GM23338 (cell line): ENCODE data around the gene HAS3. TPM values are rescaled to one million over a fixed set of nuclear protein-coding genes. Genes with fewer than 3 reads are reported as not detected.

Source experiments
- ATAC-seq: fragments of 200-7000 bp; cut with Tn5 transposase; 3 replicates; pipeline ENCODE4 v1.9.1; 2020
- DNase-seq: peaks from one replicate; pipeline ENCODE4 v3.0.0-alpha.2; 2015; ENCODE audit warnings: low spot score
- H2AFZ ChIP-seq: fragments of 200-600 bp; sonication (generic); 2 replicates; pipeline ENCODE4 v1.8.0; 2016; ENCODE audit warnings: antibody characterized with exemption, mild to moderate bottlenecking, moderate library complexity
- H3F3A ChIP-seq: fragments of 200-600 bp; sonication (generic); replicated peaks from 2 replicates; pipeline ENCODE4 v1.8.0; 2017; ENCODE audit warnings: antibody characterized with exemption, mixed run types, low read depth
- H3K27ac ChIP-seq: fragments of 200-600 bp; sonication (generic); 2 replicates; pipeline ENCODE4 v1.6.1; 2016; ENCODE audit warnings: low read depth
- H3K27me3 ChIP-seq: fragments of 200-600 bp; sonication (generic); 2 replicates; pipeline ENCODE4 v1.8.0; 2016; ENCODE audit warnings: mild to moderate bottlenecking, mixed run types, moderate library complexity; ENCODE audit not compliant: insufficient read depth
- H3K36me3 ChIP-seq: fragments of 200-600 bp; sonication (generic); 2 replicates; pipeline ENCODE4 v1.8.0; 2016; ENCODE audit warnings: mild to moderate bottlenecking; ENCODE audit not compliant: insufficient read depth
- H3K4me1 ChIP-seq: fragments of 200-600 bp; sonication (generic); 2 replicates; pipeline ENCODE4 v1.8.0; 2016; ENCODE audit warnings: mild to moderate bottlenecking, moderate library complexity; ENCODE audit not compliant: insufficient read depth
- H3K4me2 ChIP-seq: fragments of 200-600 bp; sonication (generic); 2 replicates; pipeline ENCODE4 v1.7.1; 2017; ENCODE audit warnings: mixed run types
- H3K4me3 ChIP-seq: fragments of 200-600 bp; sonication (generic); 2 replicates; pipeline ENCODE4 v1.6.1; 2016; ENCODE audit warnings: mixed run types
- H3K79me2 ChIP-seq: fragments of 200-600 bp; sonication (generic); replicated peaks from 2 replicates; pipeline ENCODE4 v1.8.0; 2017; ENCODE audit warnings: mild to moderate bottlenecking; ENCODE audit not compliant: insufficient read depth
- H3K9me2 ChIP-seq: fragments of 200-600 bp; sonication (generic); 2 replicates; pipeline ENCODE4 v1.8.0; 2017; ENCODE audit not compliant: insufficient read depth
- H4K20me1 ChIP-seq: fragments of 200-600 bp; sonication (generic); replicated peaks from 2 replicates; pipeline ENCODE4 v1.8.0; 2017; ENCODE audit warnings: mild to moderate bottlenecking; ENCODE audit not compliant: insufficient read depth
- H3K27ac Mint-ChIP-seq: 2 replicates; pipeline ENCODE4 v1.8.0; 2020; ENCODE audit warnings: inconsistent platforms, mild to moderate bottlenecking, moderate library complexity, mixed read lengths
- H3K27me3 Mint-ChIP-seq: 3 replicates; pipeline ENCODE4 v1.8.0; 2022; ENCODE audit warnings: low read depth, mild to moderate bottlenecking, moderate library complexity, mixed read lengths, inconsistent platforms; ENCODE audit not compliant: insufficient read depth, poor library complexity
- H3K36me3 Mint-ChIP-seq: 3 replicates; pipeline ENCODE4 v1.8.0; 2021; ENCODE audit warnings: low read depth, mild to moderate bottlenecking, inconsistent platforms, moderate library complexity, mixed read lengths
- H3K4me1 Mint-ChIP-seq: 3 replicates; pipeline ENCODE4 v1.8.0; 2020; ENCODE audit warnings: mild to moderate bottlenecking, inconsistent platforms, mixed read lengths
- H3K4me3 Mint-ChIP-seq: 3 replicates; pipeline ENCODE4 v1.8.0; 2021; ENCODE audit warnings: moderate library complexity, mild to moderate bottlenecking, inconsistent platforms, mixed read lengths
- H3K9me3 Mint-ChIP-seq: 3 replicates; pipeline ENCODE4 v1.8.0; 2020; ENCODE audit warnings: moderate library complexity, mild to moderate bottlenecking, inconsistent platforms, mixed read lengths
- CREB1 ChIP-seq: fragments of 250-450 bp; sonication (Bioruptor Pico); IDR thresholded peaks from 2 replicates; pipeline ENCODE4 v1.5.0; 2020; ENCODE audit warnings: low read depth, mild to moderate bottlenecking, moderate library complexity
- EZH2 ChIP-seq: fragments of 200-600 bp; sonication (generic); IDR thresholded peaks from one replicate; pipeline ENCODE4 v1.8.0; 2017; ENCODE audit warnings: antibody characterized with exemption, mild to moderate bottlenecking, low read depth; ENCODE audit not compliant: unreplicated experiment
- EZH2phosphoT487 ChIP-seq: fragments of 200-600 bp; sonication (generic); IDR thresholded peaks from one replicate; pipeline ENCODE4 v1.8.1; 2018; ENCODE audit warnings: antibody characterized with exemption; ENCODE audit not compliant: unreplicated experiment
- NANOG ChIP-seq: IDR thresholded peaks from 2 replicates; pipeline ENCODE4 v1.6.1; 2016; ENCODE audit warnings: antibody characterized with exemption, borderline replicate concordance
- REST ChIP-seq: IDR thresholded peaks from one replicate; pipeline ENCODE4 v1.6.1; 2018; ENCODE audit warnings: antibody characterized with exemption; ENCODE audit not compliant: unreplicated experiment
- STAT1 ChIP-seq: IDR thresholded peaks from one replicate; pipeline ENCODE4 v1.6.1; 2016; ENCODE audit warnings: antibody characterized with exemption; ENCODE audit not compliant: unreplicated experiment
- ZNF462 ChIP-seq: fragments of 250-450 bp; sonication (Bioruptor Pico); IDR thresholded peaks from 2 replicates; pipeline ENCODE4 v1.5.0; 2020; ENCODE audit warnings: mild to moderate bottlenecking, moderate library complexity
- polyA plus RNA-seq: library from polyadenylated mRNA; unstranded; fragments of >200 nt; fragmentation: Nextera tagmentation; extraction: Ambion mirVana; gene quantifications from 2 replicates; pipeline ENCODE4 v1.2.1, GENCODE V29; 2016
- total RNA-seq: library from RNA; depleted of rRNA; stranded (reverse); fragments of >200 nt; shearing (Covaris generic); gene quantifications from 2 replicates; pipeline ENCODE4 v1.2.3, GENCODE V29; 2014

The HAS3 gene
- total and polyA plus RNA-seq, 2 experiments from 2014 or later: 7.3 to 54.9 TPM

GRCh38 chr16:69109486-69110270 is 4.2 kb downstream of the HAS3 start:
- peaks cover 65% of the 10 kb centered on the region for H3K36me3 Mint-ChIP-seq
- no peak for TF ChIP-seq CREB1 (CRISPR knock-in tag)
- TF ChIP-seq EZH2phosphoT487: no peak
- TF ChIP-seq REST: no peak
- no peak for TF ChIP-seq NANOG
- TF ChIP-seq ZNF462 (CRISPR knock-in tag): no peak
- no peak for TF ChIP-seq STAT1
- TF ChIP-seq EZH2: no peak
- H3K4me2 ChIP-seq: no peak overlapping the region

More at GRCh38 chr16:69109486-69110270, 4.2 kb downstream of the HAS3 start:
- Mint-ChIP-seq H3K27ac (peak overlapping the region; percentile 72; the same call in 1 of the 2 replicates), H3K27me3 (peaks cover 27% of the 10 kb centered on the region), H3K4me3 (peak overlapping the region; percentile 55), H3K9me3 (no peaks in the 10 kb centered on the region), H3K4me1 (peaks cover 43% of the 10 kb centered on the region)
- Histone ChIP-seq H3K27me3 (no peaks in the 10 kb centered on the region), H3K79me2 (peaks cover 51% of the 10 kb centered on the region), H3K36me3 (peaks cover 42% of the 10 kb centered on the region), H3K4me1 (peaks cover 29% of the 10 kb centered on the region), H2AFZ (no peak overlapping the region), H3K4me3 (no peak overlapping the region), H3F3A (peaks cover 50% of the 10 kb centered on the region; the same call in 1 of the 2 replicates), H3K9me2 (no peaks in the 10 kb centered on the region), H4K20me1 (no peaks in the 10 kb centered on the region; the same call in 1 of the 2 replicates), H3K27ac (no peak overlapping the region)
- DNase-seq (no peak), ATAC-seq (no peak)
